ENCODE measurements around the gene RUNX3.

Gene RUNX3

GRCh38 chr1:24850328-24850920 is 79.7 kb downstream of the RUNX3 start:
- TF ChIP-seq CTCF (IDR thresholded peaks at IDR 0.05; ENCODE audit: insufficient read depth, low read length, poor library complexity, severe bottlenecking) (no peak), EZH2phosphoT487 (conservative IDR thresholded peaks at IDR 0.05; ENCODE audit: low read length) (no peak)
- Histone ChIP-seq H3K9ac (ENCODE audit: low read length) (no peak overlapping the region), H3K4me3 (ENCODE audit: insufficient read depth, low read length, poor library complexity, severe bottlenecking) (no peak overlapping the region), H3K27me3 (ENCODE audit: low read length) (no peaks in the 10 kb centered on the region), H3K9me2 (replicated peaks; ENCODE audit: insufficient read depth, low read length) (no peaks in the 10 kb centered on the region), H3K27ac (ENCODE audit: low read depth, low read length) (no peak overlapping the region), H4K20me1 (ENCODE audit: low read depth, low read length) (no peaks in the 10 kb centered on the region), H3K4me2 (ENCODE audit: low read depth, low read length, poor library complexity, severe bottlenecking) (no peak overlapping the region), H3F3A (ENCODE audit: insufficient read depth) (peaks cover 36% of the 10 kb centered on the region), H3K79me2 (ENCODE audit: insufficient read depth, low read length) (no peaks in the 10 kb centered on the region), H3K9me3 (ENCODE audit: insufficient read depth, low read length) (no peaks in the 10 kb centered on the region), H2AFZ (ENCODE audit: low read depth, low read length, severe bottlenecking) (no peak overlapping the region), H3K36me3 (ENCODE audit: low read length) (no peaks in the 10 kb centered on the region)

- H3K4me3 ChIP-seq (ENCODE audit: insufficient read depth, low read length, poor library complexity, severe bottlenecking), result no peak overlapping the region
- no peak overlapping the region for H3K4me2 ChIP-seq (ENCODE audit: low read depth, low read length, poor library complexity, severe bottlenecking)
- no peak overlapping the region for H3K9ac ChIP-seq (ENCODE audit: low read length)
These were observed 80.3 kb downstream of the RUNX3 start for GRCh38 chr1:24849672-24850295.

More at GRCh38 chr1:24849672-24850295, 80.3 kb downstream of the RUNX3 start:
- TF ChIP-seq CTCF (IDR thresholded peaks at IDR 0.05; ENCODE audit: insufficient read depth, low read length, poor library complexity, severe bottlenecking) (peak; percentile 18), EZH2phosphoT487 (conservative IDR thresholded peaks at IDR 0.05; ENCODE audit: low read length) (no peak)
- H3F3A ChIP-seq (ENCODE audit: insufficient read depth), result peaks cover 42% of the 10 kb centered on the region
- H3K36me3 ChIP-seq (ENCODE audit: low read length), result peaks cover under 1% of the 10 kb centered on the region; the same call in 1 of the 2 replicates
- no peaks in the 10 kb centered on the region for H3K9me2 ChIP-seq (replicated peaks; ENCODE audit: insufficient read depth, low read length)
- no peak overlapping the region for H2AFZ ChIP-seq (ENCODE audit: low read depth, low read length, severe bottlenecking)
- H4K20me1 ChIP-seq (ENCODE audit: low read depth, low read length), result no peaks in the 10 kb centered on the region
- no peak overlapping the region for H3K27ac ChIP-seq (ENCODE audit: low read depth, low read length)
- H3K27me3 ChIP-seq (ENCODE audit: low read length), result no peaks in the 10 kb centered on the region
- no peaks in the 10 kb centered on the region for H3K9me3 ChIP-seq (ENCODE audit: insufficient read depth, low read length)
- H3K79me2 ChIP-seq (ENCODE audit: insufficient read depth, low read length), result no peaks in the 10 kb centered on the region
